Amygdala (tissue), 56 donors: ENCODE data around the gene CFD.

Experiments
- DNase-seq, 56 donors: peaks; one replicate each; lab custom pipeline; 2025; lab: John Stamatoyannopoulos, UW

The CFD gene

DNA sequence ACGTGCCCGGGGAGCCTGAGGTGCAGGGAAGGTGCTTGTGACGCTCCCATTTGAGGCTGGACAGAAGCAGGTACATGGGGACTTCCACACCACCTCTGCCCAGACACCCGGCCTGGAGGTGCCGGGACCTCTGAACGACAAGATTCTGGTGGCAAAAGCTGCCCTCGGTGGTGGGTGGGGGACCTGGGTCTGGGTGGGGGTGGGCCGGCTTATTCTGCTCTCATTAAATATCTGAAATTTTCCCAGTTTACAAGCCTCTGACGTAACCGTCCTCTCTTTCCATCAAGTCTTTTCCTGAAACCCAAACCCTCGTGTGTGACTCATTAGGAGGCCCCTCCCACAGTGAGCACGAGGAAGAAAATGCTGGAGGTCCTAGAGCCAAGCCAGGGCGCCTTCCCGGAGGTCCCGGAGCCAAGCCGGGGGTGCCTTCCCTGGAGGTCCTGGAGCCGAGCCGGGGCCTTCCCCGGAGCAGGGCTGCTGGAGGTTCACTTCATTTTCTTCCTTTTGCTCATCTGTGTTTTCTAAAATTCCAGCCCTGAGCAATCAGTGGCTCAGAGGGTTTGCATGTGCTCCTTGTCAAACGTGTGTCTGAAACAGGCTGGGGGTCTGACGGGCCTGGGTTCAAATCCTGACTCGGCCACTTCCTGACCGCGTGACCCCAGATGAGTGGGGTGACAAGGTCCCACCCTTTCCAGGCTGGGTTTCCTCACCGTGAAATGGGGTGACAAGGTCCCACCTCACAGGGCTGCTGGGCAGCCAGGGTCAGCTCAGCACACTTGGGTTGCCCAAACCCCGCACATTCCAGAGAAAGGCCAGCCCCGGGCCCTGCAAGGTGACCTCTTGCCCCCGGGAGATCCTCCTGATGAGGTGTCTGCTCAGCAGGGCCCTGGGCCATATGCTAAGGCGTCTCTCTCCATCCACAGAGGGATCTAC is 10.0 kb downstream of the CFD start:
- no peak for DNase-seq

DNA sequence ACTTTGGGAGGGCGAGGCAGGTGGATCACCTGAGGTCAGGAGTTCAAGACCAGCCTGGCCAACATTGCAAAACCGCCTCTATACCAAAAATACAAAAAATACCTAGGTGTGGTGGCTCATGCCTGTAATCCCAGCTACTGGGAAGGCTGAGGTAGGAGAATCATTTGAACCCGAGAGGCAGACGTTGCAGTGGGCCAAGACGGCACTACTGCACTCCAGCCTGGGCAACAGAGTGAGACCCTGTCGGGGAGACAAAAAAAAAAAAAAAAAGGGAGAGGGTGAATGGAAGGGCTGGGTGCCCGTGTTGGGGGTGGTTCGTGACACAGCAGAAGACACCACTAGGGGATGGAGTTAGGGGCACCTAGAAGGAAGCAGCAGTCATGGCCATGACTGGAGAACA is 10.8 kb downstream of the CFD start:
- DNase-seq: no peak

DNA sequence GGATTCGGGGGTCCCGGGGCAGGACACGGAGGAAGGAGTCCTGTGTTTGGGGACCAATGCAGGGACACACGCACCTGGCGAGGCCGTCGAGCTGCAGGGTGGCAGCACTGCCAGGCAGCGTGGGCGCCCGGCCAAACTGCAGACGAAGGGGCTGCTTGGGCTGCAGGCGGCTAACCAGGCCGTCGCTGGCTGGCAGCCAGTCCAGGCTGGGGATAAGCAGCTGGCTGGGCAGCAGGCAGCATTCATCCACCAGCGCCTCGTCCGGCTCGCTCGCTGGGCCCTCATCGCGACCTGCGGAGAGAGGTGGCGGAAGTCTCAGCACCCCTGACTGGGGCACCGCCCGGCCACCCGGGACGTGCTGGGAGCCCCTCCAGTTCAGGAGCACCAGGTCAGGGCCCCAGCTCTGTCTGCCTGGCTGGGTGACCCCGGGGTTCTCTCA is 11.5 kb downstream of the CFD start:
- DNase-seq: peak in 25 of 56 donors; percentile 11 to 71 (median 32)

DNA sequence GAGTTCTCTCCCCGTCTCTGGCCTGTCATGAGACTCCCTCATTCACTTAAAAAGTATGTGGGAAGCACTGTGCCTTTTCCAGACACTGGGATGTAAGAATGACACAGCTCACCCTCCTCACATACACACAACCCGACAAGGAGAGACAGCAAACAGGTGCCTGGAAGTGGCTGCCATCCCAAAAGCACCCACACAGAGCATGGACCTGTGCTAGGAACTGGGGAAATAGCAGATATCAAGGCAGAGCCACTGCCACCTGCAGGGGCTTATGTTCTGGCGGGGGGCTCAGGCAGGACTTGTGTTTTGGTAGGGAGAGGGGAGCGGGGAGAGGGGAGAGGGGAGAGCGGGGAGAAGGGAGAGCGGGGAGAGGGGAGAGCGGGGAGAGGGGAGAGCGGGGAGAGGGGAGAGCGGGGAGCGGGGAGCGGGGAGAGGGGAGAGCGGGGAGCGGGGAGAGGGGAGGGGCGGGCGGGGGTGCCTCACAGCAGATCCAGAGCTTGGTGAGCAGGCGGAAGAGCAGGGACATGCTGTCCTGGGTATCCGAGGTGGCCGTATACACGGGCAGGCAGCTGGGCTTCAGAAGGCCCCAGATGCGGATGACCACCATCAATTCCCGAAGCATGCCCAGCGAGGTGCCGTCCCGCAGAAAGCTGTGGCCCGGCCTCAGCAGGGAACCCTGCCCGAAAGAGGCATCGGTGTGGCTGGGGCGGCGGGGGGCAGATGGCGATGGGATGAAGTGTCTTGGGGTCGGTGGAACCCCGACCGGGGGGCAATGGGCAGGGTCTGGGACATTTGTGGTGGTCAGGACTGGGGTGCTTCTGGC is 12.2 kb downstream of the CFD start:
- DNase-seq: no peak

DNA sequence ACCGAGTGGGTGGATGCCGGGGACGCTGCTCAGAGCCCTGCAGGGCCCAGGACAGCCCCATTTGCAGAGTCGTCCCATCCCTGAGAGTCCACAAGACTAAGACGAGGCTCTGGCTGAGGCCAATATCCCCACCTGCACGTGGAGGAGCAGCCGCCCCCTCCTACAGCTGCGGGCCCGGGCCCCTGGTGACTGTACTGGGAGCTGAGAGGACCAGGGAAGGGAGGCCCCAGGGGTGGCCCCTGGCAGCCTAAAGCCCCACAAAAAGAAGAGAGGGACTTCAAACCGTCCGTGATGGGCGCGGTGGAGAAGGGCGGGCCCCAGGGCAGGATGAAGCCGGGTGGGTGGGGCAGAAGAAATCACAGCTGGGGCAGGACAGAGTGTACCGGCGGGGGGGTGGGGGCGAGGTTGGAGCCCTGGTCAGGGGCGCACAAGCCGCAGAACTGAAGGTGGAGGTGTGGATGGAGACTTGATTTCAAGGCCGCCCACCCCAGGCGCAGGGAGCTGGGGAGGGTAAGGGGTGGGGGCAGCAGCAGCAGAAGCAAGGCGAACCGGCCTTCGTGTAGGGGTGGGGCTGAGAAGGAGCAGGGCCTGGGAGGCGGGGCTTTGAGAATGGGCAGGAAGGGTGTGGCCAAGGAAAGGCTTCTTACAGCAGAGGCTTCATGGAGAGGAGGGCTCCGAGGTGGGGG is 12.9 kb downstream of the CFD start:
- DNase-seq: peak in 1 of 56 donors; percentile 11

DNA sequence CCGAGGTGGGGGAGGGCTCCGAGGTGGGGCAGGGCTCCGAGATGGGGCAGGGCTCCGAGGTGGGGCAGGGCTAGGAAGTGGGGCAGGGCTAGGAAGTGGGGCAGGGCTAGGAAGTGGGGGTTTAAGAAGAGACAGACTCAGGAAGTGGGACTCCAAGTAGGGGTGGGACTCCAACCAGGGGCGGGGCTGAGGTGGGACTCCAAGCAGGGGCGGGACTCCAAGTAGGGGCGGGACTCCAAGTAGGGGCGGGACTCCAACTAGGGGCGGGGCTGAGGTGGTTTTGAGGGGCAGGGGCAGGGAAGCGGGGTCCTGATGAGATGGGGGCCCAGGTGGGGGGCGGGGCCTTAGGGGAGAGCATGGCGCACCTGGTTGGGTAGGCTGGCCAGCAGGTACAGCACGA is 13.6 kb downstream of the CFD start:
- DNase-seq: no peak

DNA sequence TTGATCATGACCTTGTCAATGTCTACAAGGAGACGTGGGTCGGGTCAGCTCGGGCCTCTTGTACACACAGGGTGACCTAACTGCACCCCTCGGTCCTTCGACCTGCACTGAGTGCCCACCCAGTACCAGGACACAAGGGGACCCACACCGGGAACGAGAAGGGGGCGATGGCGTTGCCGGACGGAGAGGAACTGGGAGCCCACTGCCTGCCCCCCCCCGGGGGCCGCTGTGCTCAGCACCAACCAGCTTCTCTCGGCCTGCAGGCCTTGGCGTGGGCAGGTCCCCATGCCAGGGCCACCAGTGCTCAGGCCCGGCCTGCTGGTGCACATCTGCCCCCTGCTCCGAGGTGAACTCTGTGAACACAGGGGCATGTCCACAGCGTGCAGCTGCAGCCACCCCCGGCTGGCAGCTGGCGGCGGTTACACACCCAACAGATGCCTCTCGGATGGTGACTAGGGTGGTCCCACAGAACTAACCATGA is 14.1 kb downstream of the CFD start:
- DNase-seq: no peak

DNA sequence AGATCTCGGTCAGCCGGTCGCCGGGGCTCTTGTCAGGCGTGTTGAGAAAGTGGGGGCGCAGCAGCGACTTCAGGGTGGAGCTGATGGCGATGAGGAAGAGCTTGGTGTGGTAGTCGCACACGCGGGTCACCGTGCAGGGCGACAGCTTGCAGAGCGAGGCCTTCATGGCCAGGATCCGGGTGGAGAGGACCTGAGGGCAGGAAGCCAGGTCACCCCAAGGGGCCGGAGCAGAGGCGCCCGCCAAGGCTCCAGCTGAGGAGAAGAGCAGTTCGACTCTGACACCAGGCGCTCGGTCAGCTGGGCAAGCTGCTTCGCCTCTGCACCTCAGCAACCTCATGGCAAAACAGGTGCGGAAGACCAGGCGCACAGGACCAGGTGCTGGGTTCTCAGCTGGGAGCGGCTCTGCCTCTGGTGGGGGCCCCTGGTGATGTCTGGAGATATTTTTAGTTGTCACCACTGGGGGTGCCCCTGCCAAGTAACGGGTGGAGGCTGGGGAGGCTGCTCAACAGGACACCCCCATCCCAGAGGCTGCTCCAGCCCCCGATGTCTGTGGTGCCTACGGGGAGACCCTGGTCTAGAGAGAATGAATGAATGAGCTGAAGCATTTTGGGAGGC is 15.9 kb downstream of the CFD start:
- DNase-seq: no peak

DNA sequence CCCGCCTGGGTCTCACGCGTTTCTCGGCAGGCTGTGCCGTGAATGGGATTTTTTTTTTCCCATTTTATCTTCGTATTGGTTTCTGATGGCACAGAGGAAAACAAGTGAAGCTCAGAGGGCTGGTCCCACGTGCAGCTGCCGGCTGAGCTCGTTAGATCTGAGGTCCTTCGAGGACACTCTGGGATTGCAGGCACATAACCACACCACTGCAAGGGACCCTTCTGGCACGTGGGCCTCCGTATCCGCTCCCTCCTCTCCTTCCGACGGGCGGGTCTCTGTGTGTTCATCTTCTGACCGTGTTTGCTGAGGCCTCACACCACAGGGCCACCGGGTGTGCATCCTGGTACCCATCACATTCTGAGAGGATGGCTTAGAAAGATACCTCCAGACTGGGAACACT is 16.6 kb downstream of the CFD start:
- DNase-seq: no peak

DNA sequence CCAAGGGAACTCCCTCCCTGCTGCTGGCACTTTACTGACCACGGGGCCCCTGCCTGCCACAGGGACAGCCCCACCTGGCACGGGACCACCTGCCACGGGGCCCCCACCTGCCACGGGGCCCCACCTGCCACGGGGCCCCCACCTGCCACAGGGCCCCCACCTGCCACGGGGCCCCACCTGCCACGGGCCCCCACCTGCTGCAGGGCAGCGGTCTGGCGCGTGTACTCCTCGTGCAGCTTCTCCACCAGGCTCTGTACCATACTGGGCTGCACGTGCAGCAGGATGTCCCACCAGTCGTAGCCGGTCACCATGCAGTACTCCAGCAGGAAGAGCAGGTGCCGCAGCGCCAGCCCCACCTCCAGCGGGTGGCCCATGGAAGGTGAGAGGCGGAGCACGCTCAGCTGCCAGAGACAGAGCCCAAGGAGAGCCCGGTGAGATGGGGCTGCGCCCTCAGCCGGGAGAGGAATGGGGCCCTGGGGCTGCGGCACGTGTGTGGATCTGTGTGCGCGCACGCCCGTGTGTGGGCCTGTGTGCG is 17.4 kb downstream of the CFD start:
- DNase-seq: no peak

DNA sequence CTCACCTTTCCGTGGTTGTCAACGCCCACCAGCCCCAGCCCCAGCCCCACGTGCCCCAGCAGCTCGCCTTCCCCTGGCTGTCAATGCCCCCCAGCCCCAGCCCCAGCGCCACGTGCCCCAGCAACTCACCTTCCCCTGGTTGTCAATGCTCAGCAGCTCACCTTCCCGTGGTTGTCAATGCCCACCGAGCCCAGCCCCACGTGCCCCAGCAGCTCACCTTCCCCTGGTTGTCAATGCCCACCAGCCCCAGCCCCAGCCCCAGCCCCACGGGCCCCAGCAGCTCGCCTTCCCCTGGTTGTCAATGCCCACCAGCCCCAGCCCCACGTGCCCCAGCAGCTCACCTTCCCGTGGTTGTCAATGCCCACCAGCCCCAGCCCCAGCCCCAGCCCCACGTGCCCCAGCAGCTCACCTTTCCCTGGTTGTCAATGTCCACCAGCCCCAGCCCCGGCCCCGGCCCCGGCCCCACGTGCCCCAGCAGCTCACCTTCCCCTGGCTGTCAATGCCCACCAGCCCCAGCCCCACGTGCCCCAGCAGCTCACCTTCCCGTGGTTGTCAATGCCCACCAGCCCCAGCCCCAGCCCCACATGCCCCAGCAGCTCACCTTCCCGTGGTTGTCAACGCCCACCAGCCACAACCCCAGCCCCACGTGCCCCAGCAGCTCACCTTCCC is 18.7 kb downstream of the CFD start:
- DNase-seq: peak in 1 of 56 donors; percentile 16

DNA sequence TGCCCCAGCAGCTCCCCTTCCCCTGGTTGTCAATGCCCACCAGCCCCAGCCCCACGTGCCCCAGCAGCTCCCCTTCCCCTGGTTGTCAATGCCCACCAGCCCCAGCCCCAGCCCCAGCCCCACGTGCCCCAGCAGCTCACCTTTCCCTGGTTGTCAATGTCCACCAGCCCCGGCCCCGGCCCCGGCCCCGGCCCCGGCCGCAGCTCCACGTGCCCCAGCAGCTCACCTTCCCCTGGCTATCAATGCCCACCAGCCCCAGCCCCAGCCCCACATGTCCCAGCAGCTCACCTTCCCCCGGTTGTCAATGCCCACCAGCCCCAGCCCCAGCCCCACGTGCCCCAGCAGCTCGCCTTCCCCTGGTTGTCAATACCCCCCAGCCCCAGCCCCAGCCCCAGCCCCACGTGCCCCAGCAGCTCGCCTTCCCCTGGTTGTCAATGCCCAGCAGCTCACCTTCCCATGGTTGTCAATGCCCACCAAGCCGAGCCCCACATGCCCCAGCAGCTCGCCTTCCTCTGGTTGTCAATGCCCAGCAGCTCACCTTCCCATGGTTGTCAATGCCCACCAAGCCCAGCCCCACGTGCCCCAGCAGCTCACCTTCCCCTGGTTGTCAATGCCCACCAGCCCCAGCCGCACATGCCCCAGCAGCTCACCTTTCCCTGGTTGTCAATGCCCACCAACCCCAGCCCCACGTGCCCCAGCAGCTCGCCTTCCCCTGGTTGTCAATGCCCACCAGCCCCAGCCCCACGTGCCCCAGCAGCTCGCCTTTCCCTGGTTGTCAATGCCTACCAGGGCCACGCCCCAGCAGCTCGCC is 19.5 kb downstream of the CFD start:
- DNase-seq: peak in 5 of 56 donors; percentile 19 to 41 (median 35)

DNA sequence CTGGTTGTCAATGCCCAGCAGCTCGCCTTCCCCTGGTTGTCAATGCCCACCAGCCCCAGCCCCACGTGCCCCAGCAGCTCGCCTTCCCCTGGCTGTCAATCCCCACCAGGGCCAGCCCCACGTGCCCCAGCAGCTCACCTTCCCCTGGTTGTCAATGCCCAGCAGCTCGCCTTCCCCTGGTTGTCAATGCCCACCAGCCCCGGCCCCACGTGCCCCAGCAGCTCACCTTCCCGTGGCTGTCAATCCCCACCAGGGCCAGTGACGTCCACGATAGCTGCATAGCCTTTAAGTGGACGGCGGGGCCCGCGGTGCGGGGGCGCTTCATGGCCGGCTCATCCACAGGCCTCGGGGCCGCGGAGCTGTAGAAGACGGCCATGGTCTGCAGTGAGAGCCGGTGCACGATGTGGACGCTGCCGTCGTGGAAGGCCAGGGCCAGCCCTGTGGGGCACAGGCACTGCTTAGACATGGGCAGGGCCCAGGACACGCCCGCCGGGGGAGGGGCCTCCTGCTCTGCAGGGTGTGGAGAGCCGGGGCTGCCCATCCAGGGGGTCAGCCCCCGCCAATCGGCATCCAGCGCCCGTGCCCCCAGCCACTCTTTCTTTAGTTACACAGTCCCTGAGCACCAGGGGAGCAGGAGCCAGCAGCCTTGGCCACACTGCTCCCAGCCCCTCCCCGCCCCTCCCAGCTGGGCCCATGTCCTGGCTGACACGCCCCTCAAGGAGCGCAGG is 20.4 kb downstream of the CFD start:
- peak in 4 of 56 donors; percentile 6 to 24 (median 17) for DNase-seq

DNA sequence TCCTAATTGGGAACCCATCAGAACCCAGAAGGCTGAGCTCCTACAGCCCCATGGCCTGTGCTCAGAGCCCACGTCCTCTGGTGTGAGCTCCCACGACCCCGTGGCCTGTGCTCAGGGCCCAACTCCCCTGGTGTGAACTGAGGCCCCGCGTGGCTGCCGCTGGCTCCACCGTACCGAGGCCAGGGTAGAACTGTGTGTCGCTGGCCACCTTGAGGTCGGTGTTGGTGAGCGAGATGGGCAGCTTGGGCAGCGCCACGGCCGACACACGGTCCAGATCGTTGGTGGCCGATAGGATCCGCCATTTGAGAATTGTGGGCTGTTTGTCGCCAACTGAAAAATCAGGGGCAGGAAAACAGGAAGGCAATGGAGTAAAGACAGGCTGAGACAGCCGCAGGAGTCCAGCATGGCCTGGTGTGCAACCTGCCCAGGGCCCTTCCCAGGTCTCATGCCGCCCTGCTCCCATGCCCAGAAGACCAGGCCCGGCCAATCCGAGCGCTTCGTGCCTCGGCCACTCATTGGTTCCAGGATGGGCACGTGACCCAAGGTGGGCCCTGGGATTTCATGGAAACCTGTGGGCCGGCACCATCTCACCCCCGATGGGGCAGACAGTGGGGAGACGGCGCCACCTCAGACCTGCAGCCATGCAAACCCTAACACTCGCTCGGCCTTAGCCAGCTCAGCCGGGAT is 22.1 kb downstream of the CFD start:
- no peak for DNase-seq

DNA sequence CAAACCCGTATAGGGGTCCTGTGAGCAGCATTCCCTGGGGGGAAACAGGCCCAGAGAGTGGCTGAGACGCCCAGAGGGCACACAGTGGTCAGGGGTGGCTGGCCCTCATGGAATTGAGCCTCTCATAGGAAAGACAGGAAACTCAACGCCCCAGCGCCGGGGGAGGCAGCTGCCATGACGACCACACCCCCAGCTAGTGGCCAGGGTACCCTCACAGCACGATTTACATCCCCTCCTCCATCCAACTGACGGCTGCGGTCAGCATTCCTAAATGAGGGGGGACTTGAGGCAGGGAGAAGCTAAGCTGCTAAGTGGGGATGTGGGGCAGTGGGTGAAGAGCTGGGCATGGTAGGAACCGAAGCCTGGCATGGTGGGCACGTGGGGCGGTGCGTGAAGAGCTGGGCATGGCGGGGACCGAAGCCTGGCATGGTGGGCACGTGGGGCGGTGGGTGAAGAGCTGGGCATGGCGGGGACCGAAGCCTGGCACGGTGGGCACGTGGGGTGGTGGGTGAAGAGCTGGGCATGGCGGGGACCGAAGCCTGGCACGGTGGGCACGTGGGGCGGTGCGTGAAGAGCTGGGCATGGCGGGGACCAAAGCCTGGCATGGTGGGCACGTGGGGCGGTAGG is 23.5 kb downstream of the CFD start:
- DNase-seq: no peak

DNA sequence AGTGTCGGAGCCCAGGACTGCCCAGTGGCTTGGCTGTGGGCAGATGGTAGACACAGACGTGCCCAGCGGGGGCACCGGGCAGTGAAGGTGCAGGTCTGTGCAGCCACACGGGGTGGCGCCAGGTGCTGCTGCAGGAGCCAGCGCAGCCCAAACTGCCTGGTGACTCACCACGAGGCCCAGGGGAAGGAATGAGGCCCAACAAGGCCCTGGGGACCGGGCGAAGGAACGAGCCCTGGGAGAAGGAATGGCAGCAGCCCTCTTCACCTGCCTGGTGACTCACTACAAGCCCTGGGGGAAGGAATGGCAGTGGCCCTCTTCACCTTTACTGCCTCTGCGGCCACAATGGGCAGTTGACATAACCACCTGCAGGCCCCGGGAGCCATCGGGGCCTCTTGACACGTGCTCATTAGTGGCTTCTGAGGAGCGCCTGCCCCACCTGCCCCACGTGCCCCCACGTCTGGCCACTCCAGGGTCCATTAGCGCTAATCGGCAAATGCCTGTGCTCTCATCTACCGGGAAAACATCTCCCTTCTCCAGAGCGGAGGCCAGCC is 24.3 kb downstream of the CFD start:
- no peak for DNase-seq
